Esophagus (tissue), 2 donors: ENCODE measurements around the gene NMNAT1. TPM values are rescaled to one million over a fixed set of nuclear protein-coding genes. Genes with fewer than 3 reads are reported as not detected.

Experiments
- H3K27ac ChIP-seq, 2 donors: one replicate each; pipeline ENCODE4 v1.5.1; 2013; ENCODE audit warnings: low read depth in 2 of 2, mild to moderate bottlenecking in 2 of 2, inconsistent platforms in 1 of 2, low read length in 1 of 2, moderate library complexity in 1 of 2
- H3K27me3 ChIP-seq, 2 donors: one replicate each; pipeline ENCODE4 v1.6.1; 2013; ENCODE audit warnings: low read length in 2 of 2, control low read depth in 1 of 2, mild to moderate bottlenecking in 1 of 2; ENCODE audit not compliant: insufficient read depth in 2 of 2, control insufficient read depth in 1 of 2
- H3K36me3 ChIP-seq, 2 donors: one replicate each; pipeline ENCODE4 v1.6.1; 2013; ENCODE audit warnings: low read length in 1 of 2; ENCODE audit not compliant: control insufficient read depth in 2 of 2, insufficient read depth in 2 of 2
- H3K4me1 ChIP-seq, 2 donors: one replicate each; pipeline ENCODE4 v1.6.1; 2013; ENCODE audit warnings: low read length in 1 of 2; ENCODE audit not compliant: control insufficient read depth in 2 of 2, insufficient read depth in 2 of 2
- H3K4me3 ChIP-seq, 2 donors: one replicate each; pipeline ENCODE4 v1.5.1; 2013; ENCODE audit warnings: low read length in 2 of 2, mild to moderate bottlenecking in 2 of 2, low read depth in 1 of 2, moderate library complexity in 1 of 2
- H3K9me3 ChIP-seq, 2 donors: one replicate each; pipeline ENCODE4 v1.6.1; 2013; ENCODE audit warnings: mild to moderate bottlenecking in 2 of 2, low read depth in 1 of 2, low read length in 1 of 2, moderate library complexity in 1 of 2; ENCODE audit not compliant: control insufficient read depth in 2 of 2, insufficient read depth in 1 of 2
- WGBS, 2 donors: extraction: QIAGEN DNeasy Blood & Tissue Kit; methylation state at CpG; one replicate each; pipeline ENCODE4 v1.1.7; 2013; 5-methylcytosine and 5-hydroxymethylcytosine counted together
- polyA plus RNA-seq, 2 donors: library from polyadenylated mRNA; stranded (reverse); fragments of 200-250 nt; gene quantifications; one replicate each; pipeline ENCODE4 v1.2.3, GENCODE V29; 2013
- donor health status: healthy with polysubstance abuse.
- donor health status: Bipolar disorder and iron deficiency.

Gene NMNAT1
- 1 to 10 TPM; 3.6 to 4.2 TPM for polyA plus RNA-seq

DNA sequence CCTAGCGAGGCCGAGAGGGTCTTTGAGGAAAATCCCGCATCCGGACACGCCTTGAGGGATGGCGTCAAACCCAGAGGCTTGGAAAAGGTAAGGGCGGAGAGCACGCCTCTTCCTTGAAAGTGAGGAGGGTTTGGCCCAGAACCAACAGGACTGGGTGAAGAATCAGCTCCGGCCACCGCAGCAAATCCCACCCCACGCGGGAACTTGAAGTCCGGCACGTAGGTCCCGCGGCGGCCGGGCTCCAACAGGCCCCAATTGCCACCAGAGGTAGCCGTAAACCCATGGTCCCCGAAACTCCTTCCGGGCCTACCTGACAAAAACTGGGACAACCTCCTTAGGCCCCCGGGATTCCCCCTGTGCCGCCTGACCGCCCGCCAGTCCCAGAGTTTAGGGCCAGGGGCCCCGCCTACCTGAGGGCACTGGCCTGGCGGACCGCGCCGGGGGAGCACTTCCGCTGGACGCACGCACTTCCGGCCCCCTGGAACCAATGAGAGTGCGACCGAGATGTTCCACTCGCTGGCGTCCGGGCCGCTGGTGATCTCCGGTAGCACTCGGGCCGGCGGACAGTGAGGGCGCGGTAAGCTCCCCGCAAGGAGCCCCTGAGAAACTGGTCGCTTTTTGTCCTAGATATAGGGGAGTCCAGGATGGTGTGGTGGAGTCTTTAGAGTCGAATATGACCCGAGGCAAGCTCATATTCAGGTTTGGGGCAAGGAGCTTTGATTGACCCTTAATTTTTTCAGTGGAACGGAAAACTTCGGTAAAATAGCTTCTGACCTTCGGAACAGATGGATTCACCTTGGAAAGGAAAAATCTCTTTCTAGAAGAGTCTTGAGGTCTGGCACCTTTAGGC is at the start of gene NMNAT1, which contains the start of gene LZIC:
Gene NMNAT1, plus strand, starts transcription at position 537 of the 850 bp plus-strand sequence. CDS start 28,599 bp downstream, outside the sequence.
Gene LZIC, minus strand, starts transcription at position 453 of the 850 bp plus-strand sequence. CDS start 6,772 bp downstream, outside the sequence.
- no peaks in the 10 kb centered on the region for H3K9me3 ChIP-seq
- peak within 1 kb of the TSS; percentile 70 to 89 for H3K4me3 ChIP-seq
- H3K27ac ChIP-seq = peak within 1 kb of the TSS; percentile 77 to 94
- no peaks in the 10 kb centered on the region for H3K27me3 ChIP-seq
- no peaks in the 10 kb centered on the region for H3K4me1 ChIP-seq
- H3K36me3 ChIP-seq = peaks cover 0 to 5% of the 10 kb centered on the region in 2 donors
- 0 to 1% methylated on average over 53 of the region's 53 CpGs for WGBS, 2 donors

DNA sequence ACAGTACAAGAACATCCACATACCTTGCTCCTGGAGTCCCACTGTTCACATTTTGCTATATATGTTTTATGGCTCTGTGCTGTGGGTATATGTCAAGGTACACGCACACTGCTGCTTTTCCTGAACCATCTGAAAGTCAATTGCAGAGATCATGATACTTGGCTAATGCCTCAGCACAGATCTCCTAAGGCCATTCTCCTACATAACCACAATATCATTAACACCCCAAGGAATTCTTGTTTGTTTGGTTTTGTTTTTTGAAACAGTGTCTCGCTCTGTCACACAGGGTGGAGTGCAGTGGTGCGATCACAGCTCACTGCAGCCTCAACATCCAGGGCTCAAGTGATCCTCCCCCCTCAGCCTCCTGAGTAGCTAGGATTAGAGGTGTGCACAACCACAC is 49.2 kb upstream of the NMNAT1 start:
- Histone ChIP-seq H3K36me3 (no peaks in the 10 kb centered on the region), H3K27me3 (no peaks in the 10 kb centered on the region), H3K27ac (peak overlapping the region; percentile 86 to 90), H3K9me3 (no peaks in the 10 kb centered on the region), H3K4me1 (peaks cover 3 to 12% of the 10 kb centered on the region in 2 donors), H3K4me3 (peak overlapping the region in 1 of 2 donors; percentile 41)
- WGBS, 2 donors = 54 to 64% methylated on average over 3 of the region's 3 CpGs

DNA sequence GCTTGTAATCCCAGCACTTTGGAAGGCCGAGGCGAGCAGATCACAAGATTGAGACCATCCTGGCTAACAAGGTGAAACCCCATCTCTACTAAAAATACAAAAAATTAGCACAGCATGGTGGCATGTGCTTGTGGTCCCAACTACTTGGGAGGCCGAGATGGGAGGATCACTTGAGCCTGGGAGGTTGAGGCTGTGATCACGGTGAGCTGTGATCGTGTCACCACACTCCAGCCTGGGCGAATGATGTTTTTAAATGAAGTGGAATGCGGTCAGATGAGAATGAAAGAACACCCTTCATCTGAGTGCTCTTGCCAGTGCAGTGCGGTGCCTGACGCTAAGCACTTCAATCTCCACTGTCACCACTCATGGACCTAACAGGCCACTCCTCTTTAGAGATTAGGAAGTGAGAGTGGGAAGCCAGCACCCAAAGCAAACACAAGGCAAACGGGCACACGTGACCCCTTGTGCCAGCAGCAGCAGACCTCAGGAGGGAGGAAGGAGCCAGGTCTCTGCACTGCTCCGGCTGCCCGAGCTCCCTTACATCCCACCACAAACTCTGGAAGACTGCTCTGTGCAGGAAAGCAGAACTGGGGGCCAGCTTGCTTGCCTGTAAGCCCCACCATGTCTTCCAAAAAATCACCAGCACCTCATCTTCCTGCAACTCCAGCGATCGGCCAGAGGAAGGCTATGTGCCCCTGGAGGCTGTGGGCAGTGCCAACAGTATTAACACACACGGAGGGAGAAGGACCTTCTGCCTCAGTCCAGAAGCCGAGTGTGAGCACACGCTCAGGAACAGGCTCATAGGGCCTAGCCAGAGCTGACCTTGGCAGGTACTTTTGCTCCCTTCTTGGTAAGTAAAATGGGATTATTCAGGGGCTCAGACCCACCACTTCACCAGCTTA is 42.9 kb upstream of the NMNAT1 start:
- 39 to 46% methylated on average over 18 of the region's 18 CpGs for WGBS, 2 donors
- no peaks in the 10 kb centered on the region for H3K27me3 ChIP-seq
- no peak overlapping the region for H3K4me3 ChIP-seq
- peaks cover 8 to 17% of the 10 kb centered on the region in 2 donors for H3K4me1 ChIP-seq
- no peaks in the 10 kb centered on the region for H3K36me3 ChIP-seq
- H3K27ac ChIP-seq = peak overlapping the region; percentile 68 to 89
- H3K9me3 ChIP-seq = no peaks in the 10 kb centered on the region

DNA sequence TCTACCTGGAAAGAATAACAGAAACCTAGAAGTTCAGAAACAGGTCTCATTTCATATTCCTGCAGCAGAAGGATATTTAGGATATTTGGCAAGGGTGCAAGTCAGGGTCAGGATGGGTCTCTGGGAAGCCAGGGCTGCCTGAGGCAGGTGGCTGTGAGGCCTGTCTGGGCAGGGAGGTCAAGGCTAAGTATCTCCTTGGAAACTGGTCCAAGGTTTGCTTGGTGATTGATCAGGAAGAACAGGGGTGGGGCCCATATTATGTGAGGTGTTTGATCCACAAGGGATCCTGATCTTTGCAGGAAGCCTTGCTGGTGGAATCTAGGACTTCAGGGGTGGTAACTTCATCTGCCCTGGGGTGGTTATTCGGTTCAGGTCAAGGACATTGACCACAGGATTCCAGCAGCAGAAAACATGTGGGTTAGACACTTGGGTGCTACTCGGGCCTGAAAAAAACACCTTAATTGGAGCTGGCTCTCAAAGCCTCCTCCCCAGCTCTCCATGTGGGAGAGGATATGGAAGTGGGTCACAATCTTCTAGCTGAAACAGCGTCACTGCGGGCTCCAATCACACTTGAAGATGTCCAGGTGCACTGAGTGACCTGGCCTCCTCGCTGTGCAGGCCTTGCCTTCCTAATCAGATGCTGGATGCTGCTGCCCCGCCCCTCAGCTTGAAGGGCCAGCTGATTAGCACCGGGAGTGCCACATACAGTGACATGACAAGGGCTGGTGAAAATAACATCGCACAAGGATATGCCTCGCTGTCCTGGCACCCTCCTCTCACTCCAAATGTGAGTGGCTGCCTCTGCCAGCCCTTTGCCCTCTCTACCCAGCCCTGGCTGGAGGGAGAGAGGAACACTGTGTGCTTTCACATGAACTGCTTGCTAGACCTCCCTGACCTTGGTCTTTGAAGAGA is 41.9 kb upstream of the NMNAT1 start:
- Histone ChIP-seq H3K4me3 (no peak overlapping the region), H3K4me1 (peaks cover 8 to 17% of the 10 kb centered on the region in 2 donors)
- WGBS, 2 donors = 55 to 61% methylated on average over 9 of the region's 9 CpGs

DNA sequence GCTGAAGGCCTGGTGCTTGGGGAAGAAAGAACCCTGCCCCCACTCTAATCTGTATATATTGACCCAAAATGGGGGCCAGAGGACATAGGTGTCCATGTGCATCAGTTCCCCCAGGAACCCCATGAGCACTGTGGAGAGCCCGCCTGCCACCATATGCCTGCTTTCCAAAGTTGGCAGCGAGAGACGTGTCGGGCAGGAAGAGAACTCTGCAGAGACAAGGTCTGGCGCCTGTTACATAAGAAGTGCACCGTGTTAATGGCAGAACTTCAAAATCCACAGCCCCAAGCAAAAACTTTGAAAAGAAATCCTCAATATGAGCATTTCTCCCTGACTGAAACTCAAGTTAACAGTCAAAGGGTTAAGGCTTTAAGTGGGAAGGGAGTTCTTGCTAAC is 41.2 kb upstream of the NMNAT1 start:
- H3K27ac ChIP-seq = peak overlapping the region; percentile 69 to 89
- 43 to 49% methylated on average over 6 of the region's 6 CpGs for WGBS, 2 donors
- H3K9me3 ChIP-seq = no peaks in the 10 kb centered on the region
- no peak overlapping the region for H3K4me3 ChIP-seq
- peaks cover 8 to 17% of the 10 kb centered on the region in 2 donors for H3K4me1 ChIP-seq
- no peaks in the 10 kb centered on the region for H3K36me3 ChIP-seq
- H3K27me3 ChIP-seq = no peaks in the 10 kb centered on the region

More for the DNA sequence above, 41.9 kb upstream of the NMNAT1 start:
- Histone ChIP-seq H3K36me3 (no peaks in the 10 kb centered on the region), H3K9me3 (no peaks in the 10 kb centered on the region), H3K27me3 (no peaks in the 10 kb centered on the region), H3K27ac (peak overlapping the region; percentile 69 to 89)

DNA sequence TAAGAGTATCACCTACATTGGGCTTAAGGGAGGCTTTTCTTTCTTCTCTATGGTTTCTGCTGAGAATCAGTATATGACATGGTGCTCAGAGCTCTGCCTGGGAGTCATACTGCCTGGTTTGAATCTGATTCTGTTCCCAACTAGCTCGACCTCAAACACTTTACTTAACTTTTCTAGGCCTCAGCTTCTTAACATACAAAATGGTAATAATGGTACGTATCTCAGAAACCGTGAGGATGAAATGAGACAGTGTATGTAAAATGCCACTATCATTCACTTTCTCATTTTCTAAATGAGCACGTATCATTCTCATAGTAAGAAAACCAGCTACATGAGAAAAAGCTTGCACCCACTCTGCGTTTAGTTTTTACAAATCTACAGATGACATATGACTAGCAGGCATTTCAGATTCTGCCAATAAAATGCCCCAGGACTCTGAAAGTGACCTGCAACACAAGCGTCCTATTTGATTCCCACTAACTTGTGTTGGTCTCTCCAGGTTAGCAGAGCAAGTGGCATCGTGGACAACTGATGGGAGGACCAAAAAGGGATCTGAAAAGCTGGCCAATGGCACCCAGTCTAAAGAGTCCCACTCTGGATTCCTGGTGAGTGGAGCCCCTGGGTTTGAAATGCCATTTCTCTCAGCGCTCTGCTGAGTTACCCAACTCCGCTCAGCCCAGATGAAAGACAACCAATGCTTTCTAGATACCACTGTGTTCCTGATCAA is 39.3 kb upstream of the NMNAT1 start:
- Histone ChIP-seq H3K27ac (peak overlapping the region in 1 of 2 donors; percentile 9), H3K4me1 (peaks cover 8 to 22% of the 10 kb centered on the region in 2 donors), H3K27me3 (no peaks in the 10 kb centered on the region), H3K4me3 (no peak overlapping the region), H3K36me3 (no peaks in the 10 kb centered on the region), H3K9me3 (no peaks in the 10 kb centered on the region)
- WGBS, 2 donors = 83 to 86% methylated on average over 9 of the region's 9 CpGs

DNA sequence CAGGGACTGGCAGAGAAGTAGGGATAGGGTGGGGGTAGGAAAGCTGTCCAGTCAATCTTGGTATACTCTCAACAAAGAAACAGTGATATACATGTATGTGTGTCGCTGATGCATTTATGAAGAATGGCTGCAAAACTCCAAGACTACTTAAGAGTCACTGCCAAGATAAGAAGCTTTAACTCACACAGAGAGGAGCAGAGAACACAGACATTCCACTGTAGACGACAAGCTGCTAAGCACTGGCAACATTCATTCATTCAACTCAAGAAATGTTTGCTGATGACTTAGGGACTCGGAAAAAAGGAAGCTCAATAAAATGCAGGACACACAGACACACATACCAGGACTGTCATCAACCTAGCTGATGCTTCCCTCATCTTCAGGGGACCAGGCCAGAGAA is 38.7 kb upstream of the NMNAT1 start:
- Histone ChIP-seq H3K27ac (no peak overlapping the region), H3K36me3 (no peaks in the 10 kb centered on the region), H3K4me3 (no peak overlapping the region), H3K4me1 (peaks cover 8 to 25% of the 10 kb centered on the region in 2 donors), H3K9me3 (no peaks in the 10 kb centered on the region), H3K27me3 (no peaks in the 10 kb centered on the region)
- WGBS, 2 donors = 64% methylated on average over 3 of the region's 3 CpGs

DNA sequence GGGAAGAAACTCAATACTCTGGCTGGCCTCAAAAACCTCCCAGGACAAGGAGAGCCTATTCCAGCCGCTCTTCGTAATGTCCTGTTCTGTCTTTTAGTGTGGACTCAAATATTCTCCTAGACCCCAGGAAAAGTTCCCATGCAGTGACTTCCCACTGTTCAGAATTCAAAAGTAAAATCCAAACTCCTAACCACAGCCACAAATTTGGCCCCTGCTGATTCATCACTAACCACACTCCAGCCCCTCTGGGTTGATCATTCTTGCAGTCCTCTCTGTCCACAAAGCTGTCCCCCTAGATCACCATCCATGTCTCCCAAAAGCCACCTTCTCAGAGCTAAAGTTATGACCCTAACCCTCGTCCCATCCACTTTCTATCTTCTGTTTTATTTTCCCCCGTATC is 38.3 kb upstream of the NMNAT1 start:
- WGBS, 2 donors = 83 to 87% methylated on average over 4 of the region's 4 CpGs
- Histone ChIP-seq H3K9me3 (no peaks in the 10 kb centered on the region), H3K27ac (no peak overlapping the region), H3K36me3 (no peaks in the 10 kb centered on the region), H3K4me1 (peaks cover 8 to 25% of the 10 kb centered on the region in 2 donors), H3K27me3 (no peaks in the 10 kb centered on the region), H3K4me3 (no peak overlapping the region)
